ENCODE results near the gene CCDC40. TPM values are rescaled to one million over a fixed set of nuclear protein-coding genes. Genes with fewer than 3 reads are reported as not detected.
A peak's percentile ranks its signal among the peaks of the same experiment; 100 is the strongest.

Gene CCDC40
- total RNA-seq, 1 donor from 2014 or later: 4.4 TPM

DNA sequence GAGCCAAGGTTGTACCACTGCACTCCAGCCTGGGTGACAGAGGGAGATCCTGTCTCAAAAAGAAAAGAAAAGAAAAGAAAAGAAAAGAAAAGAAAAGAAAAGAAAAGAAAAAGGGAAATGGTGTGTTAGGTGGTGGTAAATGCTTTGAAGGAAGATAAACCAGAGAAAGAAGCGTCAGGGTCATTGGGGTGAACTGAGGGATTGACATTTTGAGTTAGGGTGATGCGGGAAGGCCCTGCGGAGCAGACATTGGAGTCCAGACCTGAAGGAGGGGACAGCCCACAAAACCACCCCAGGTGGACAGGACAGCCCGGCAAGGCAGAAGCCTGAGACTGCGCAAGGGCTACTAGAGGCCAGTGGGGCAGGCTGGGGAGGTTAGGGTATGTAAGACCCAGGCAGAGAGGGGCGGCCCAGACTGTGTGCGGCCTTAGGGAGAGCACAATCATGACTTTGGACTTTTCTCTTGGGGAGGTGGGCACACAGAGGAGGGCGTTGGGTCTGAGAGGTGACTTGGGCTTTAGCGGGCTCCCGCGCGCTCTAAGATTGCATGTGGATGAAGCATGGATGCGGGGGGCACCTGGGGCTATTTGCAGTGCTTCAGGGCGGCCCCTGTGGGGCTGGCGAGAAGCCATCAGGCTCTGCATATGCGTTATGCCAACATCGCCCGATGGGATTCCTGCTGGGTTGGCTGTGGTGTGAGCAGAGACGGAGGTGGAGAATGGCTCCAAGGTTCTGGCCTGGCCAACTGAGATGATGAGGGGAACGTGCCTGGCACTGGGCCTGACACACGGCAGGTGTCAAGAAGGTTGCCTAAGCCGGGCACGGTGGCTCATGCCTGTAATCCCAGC, 61.6 kb downstream of the CCDC40 start:
- Histone ChIP-seq H3K27me3 (ENCODE audit: control insufficient read depth, insufficient read depth, low read length) (no peaks in the 10 kb centered on the region), H3K36me3 (ENCODE audit: control insufficient read depth, insufficient read depth, low read length) (no peaks in the 10 kb centered on the region), H3K4me3 (ENCODE audit: low read depth, low read length) (no peak overlapping the region)
- no peak for DNase-seq (ENCODE audit: low read depth)
- TF ChIP-seq, protein P1, sequence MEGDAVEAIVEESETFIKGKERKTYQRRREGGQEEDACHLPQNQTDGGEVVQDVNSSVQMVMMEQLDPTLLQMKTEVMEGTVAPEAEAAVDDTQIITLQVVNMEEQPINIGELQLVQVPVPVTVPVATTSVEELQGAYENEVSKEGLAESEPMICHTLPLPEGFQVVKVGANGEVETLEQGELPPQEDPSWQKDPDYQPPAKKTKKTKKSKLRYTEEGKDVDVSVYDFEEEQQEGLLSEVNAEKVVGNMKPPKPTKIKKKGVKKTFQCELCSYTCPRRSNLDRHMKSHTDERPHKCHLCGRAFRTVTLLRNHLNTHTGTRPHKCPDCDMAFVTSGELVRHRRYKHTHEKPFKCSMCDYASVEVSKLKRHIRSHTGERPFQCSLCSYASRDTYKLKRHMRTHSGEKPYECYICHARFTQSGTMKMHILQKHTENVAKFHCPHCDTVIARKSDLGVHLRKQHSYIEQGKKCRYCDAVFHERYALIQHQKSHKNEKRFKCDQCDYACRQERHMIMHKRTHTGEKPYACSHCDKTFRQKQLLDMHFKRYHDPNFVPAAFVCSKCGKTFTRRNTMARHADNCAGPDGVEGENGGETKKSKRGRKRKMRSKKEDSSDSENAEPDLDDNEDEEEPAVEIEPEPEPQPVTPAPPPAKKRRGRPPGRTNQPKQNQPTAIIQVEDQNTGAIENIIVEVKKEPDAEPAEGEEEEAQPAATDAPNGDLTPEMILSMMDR (IDR thresholded peaks at IDR 0.05; ENCODE audit: insufficient read depth, low read length, poor library complexity, severe bottlenecking): no peak

DNA sequence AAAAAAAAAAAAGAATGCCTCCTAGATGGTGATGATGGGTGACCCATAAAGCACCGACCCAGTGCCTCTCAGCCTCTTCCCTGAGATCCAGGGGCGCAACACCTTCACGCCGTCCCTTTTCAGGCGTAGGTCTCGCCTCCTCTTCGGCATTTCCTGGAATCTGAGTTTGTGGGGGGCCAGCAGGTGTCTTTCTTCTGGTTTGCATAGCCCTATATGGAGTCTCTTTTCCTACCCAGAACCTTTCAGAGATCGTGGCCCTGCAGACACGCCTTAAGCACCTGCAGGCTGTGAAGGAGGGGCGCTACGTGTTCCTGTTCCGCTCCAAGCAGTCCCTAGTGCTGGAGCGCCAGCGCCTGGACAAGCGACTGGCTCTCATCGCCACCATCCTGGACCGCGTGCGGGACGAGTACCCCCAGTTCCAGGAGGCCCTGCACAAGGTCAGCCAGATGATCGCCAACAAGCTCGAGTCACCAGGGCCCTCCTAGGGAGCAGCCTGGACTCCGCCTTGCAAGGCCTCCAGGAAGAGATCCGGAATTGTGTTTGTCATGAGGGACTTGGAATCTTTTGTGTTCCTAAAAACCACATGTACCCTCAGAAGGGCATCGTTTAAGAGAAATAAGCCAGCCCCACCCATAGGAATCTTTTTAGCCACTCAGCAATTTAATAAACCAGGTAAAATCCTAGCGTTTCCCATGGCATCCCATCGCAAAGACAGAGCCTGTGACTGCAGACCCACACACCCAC, 63.0 kb downstream of the CCDC40 start:
- Histone ChIP-seq H3K36me3 (ENCODE audit: control insufficient read depth, insufficient read depth, low read length) (no peaks in the 10 kb centered on the region), H3K4me3 (ENCODE audit: low read depth, low read length) (no peak overlapping the region), H3K27me3 (ENCODE audit: control insufficient read depth, insufficient read depth, low read length) (no peaks in the 10 kb centered on the region)
- TF ChIP-seq, protein P1 (IDR thresholded peaks at IDR 0.05; ENCODE audit: insufficient read depth, low read length, poor library complexity, severe bottlenecking): no peak
- no peak for DNase-seq (ENCODE audit: low read depth)

DNA sequence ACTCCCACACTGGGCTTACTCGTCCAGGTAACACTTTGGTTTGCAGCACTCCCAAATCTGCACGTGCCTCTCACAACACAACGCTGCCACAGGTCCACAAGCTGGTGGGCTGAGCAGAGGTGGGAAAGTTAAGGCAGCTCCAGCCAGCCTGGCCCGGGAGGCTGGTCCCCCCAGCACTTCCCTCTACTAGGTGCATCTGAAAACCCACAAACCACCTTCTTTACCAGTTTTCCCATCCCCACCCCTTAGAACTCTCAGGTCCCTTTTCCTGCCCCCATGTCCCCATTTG, 63.5 kb downstream of the CCDC40 start:
- DNase-seq (ENCODE audit: low read depth): no peak
- H3K4me3 ChIP-seq (ENCODE audit: low read depth, low read length): no peak overlapping the region
- TF ChIP-seq, protein P1 (IDR thresholded peaks at IDR 0.05; ENCODE audit: insufficient read depth, low read length, poor library complexity, severe bottlenecking): no peak
- no peaks in the 10 kb centered on the region for H3K27me3 ChIP-seq (ENCODE audit: control insufficient read depth, insufficient read depth, low read length)
- no peaks in the 10 kb centered on the region for H3K36me3 ChIP-seq (ENCODE audit: control insufficient read depth, insufficient read depth, low read length)

DNA sequence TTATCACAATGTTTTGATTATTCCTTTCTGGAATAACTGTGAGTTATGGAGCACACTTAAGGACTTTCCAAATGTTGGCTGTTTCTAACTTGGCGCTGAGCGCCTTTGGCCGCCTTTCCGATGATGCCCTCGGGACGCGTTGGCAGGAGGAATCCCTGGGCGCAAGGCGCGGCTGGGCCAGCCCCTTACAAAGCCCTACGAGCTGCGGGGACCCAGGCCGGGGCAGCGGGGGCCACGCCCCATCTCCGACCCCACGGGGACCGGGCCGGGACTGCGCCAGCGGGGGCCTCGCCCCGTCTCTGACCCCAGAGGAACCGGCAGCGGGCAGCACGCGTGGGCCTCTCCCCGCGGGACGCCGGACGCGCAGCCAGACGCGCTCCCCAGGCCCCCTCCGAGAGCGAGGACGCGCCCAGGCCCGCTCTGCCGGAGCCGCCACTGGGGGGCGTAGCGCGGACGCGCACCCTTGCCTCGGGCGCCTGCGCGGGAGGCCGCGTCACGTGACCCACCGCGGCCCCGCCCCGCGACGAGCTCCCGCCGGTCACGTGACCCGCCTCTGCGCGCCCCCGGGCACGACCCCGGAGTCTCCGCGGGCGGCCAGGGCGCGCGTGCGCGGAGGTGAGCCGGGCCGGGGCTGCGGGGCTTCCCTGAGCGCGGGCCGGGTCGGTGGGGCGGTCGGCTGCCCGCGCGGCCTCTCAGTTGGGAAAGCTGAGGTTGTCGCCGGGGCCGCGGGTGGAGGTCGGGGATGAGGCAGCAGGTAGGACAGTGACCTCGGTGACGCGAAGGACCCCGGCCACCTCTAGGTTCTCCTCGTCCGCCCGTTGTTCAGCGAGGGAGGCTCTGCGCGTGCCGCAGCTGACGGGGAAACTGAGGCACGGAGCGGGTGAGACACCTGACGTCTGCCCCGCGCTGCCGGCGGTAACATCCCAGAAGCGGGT, 64.8 kb downstream of the CCDC40 start, which contains the start of gene GAA:
Gene GAA, plus strand, starts transcription at position 571 of the 935 bp plus-strand sequence. CDS start 3,006 bp downstream, outside the sequence.
- H3K36me3 ChIP-seq (ENCODE audit: control insufficient read depth, insufficient read depth, low read length): no peaks in the 10 kb centered on the region
- no peaks in the 10 kb centered on the region for H3K27me3 ChIP-seq (ENCODE audit: control insufficient read depth, insufficient read depth, low read length)
- peak within 1 kb of the TSS; percentile 76 for H3K4me3 ChIP-seq (ENCODE audit: low read depth, low read length)
- DNase-seq (ENCODE audit: low read depth): no peak
- TF ChIP-seq, protein P1 (IDR thresholded peaks at IDR 0.05; ENCODE audit: insufficient read depth, low read length, poor library complexity, severe bottlenecking): no peak

DNA sequence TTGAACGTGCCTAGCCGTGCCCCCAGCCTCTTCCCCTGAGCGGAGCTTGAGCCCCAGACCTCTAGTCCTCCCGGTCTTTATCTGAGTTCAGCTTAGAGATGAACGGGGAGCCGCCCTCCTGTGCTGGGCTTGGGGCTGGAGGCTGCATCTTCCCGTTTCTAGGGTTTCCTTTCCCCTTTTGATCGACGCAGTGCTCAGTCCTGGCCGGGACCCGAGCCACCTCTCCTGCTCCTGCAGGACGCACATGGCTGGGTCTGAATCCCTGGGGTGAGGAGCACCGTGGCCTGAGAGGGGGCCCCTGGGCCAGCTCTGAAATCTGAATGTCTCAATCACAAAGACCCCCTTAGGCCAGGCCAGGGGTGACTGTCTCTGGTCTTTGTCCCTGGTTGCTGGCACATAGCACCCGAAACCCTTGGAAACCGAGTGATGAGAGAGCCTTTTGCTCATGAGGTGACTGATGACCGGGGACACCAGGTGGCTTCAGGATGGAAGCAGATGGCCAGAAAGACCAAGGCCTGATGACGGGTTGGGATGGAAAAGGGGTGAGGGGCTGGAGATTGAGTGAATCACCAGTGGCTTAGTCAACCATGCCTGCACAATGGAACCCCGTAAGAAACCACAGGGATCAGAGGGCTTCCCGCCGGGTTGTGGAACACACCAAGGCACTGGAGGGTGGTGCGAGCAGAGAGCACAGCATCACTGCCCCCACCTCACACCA, 65.7 kb downstream of the CCDC40 start:
- no peak for DNase-seq (ENCODE audit: low read depth)
- TF ChIP-seq, protein P1 (IDR thresholded peaks at IDR 0.05; ENCODE audit: insufficient read depth, low read length, poor library complexity, severe bottlenecking): no peak
- no peaks in the 10 kb centered on the region for H3K36me3 ChIP-seq (ENCODE audit: control insufficient read depth, insufficient read depth, low read length)
- peak overlapping the region; percentile 76 for H3K4me3 ChIP-seq (ENCODE audit: low read depth, low read length)
- no peaks in the 10 kb centered on the region for H3K27me3 ChIP-seq (ENCODE audit: control insufficient read depth, insufficient read depth, low read length)
